ENCODE measurements around the gene OR52L1.

OR52L1 gene

GRCh38 chr11:5938603-5938965, 48.2 kb downstream of the OR52L1 start:
- DNase-seq: no peak

GRCh38 chr11:5937868-5938602, 48.8 kb downstream of the OR52L1 start:
- no peak for DNase-seq

Data from hippocampal formation (tissue), 2 donors.